IPS-18c (cell line): Measurements from ENCODE around the gene NPL.

Source experiments
- H3K4me3 ChIP-seq: 2 replicates; pipeline ENCODE4 v1.7.0; 2013; ENCODE audit warnings: low read depth, mild to moderate bottlenecking, low read length, moderate library complexity; ENCODE audit not compliant: insufficient read depth
- H3K9me3 ChIP-seq: one replicate; pipeline ENCODE4 v1.6.1; 2013; ENCODE audit warnings: mild to moderate bottlenecking, low read length, moderate library complexity; ENCODE audit not compliant: control insufficient read depth, insufficient read depth

The NPL gene

GRCh38 chr1:182770232-182770631 is 19.3 kb upstream of the NPL start:
- Histone ChIP-seq H3K4me3 (no peak overlapping the region), H3K9me3 (no peaks in the 10 kb centered on the region)

DNA sequence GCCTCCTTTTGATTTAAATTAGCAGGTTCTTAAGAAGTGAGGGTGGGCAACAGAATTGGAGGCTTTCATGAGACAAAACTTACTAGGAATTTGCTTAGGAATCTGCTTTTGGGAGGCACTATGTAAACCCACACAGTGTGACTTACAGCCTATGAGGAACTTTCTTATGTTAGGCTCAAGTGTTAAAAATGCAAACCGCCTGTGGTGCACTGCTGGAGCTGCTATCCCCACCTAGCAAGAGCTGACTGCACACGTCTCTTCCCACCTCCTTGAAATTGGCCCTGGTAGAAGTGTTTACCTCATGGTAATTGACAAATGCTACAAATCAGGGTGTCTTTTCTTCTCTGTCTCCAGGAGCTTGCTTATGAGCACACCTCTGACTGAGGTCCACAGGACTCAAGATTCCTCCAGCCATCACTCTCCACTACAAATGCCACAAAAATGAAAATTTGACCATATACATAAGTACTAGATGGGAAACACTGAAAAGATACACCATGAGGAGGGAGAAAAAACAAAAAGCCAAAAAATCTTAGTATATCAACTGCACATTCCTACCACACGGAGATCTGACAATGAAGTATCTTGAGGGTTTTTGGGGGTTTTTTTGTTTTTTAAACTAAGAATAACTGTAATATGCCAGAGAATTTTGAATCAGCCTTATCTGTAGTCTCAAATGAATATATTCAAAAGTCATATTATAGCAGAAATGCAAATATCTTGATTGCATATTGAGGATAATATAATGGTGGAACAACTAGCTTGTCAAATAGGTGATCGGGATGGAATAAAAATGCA is 18.2 kb upstream of the NPL start:
- Histone ChIP-seq H3K9me3 (no peaks in the 10 kb centered on the region), H3K4me3 (no peak overlapping the region)

GRCh38 chr1:182777386-182777785 is 12.2 kb upstream of the NPL start:
- Histone ChIP-seq H3K9me3 (no peaks in the 10 kb centered on the region), H3K4me3 (no peak overlapping the region)

- no peaks in the 10 kb centered on the region for H3K9me3 ChIP-seq
- H3K4me3 ChIP-seq = no peak overlapping the region
Observed at GRCh38 chr1:182778862-182779261, 10.7 kb upstream of the NPL start.

DNA sequence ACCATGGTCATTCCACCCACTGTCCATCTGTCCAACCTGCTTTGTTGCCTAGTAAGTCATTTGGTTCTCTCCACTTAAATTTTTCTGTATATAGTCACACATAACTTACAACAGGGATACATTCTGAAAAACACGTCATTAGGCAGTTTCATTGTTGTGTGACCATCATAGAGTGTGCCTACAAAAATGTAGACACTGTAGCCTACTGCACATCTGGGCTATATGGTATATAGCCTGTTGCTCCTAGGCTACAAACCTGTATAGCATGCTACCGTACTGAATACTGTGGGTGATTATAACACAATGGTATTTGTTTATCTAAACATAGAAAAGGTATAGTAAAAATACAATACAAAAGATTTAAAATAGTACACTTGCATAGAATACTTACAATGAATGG is 10.0 kb upstream of the NPL start:
- no peaks in the 10 kb centered on the region for H3K9me3 ChIP-seq
- no peak overlapping the region for H3K4me3 ChIP-seq

DNA sequence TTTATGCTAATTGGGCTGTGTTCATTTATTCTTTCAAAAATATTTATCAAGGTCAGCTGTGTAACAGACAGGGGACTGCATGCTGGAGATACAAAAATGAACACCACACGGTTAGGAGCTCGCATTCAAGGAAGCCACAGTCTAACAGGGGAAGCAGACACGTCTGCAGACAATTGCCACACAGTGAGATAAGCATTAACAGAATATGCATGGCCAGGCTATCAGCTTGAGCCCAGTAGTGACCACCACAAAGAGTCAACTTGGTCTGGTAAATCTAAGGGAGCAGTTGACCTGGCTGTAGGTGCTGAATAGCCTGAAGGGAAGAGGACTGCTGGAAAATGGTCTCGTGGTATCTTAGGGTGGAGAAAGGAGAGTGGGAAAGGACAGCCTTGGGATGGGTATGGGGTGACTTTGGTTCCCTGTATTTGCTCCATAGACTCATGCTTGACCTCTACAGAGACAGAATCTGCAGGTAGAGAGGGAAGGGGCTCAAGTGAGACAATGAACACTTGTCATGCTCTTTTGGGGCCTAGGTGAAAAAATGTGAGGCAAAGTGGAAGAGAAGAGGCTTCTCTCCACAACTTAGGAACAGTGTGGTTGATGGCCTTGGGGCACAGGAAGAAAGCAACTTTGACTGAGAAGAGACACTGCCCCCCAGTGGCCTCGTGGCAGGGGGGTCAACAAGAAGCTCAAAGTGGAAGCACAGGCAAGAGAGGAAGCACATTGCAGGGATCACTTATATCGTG is 7.6 kb upstream of the NPL start:
- Histone ChIP-seq H3K4me3 (no peak overlapping the region), H3K9me3 (no peaks in the 10 kb centered on the region)

- Histone ChIP-seq H3K4me3 (no peak overlapping the region), H3K9me3 (no peaks in the 10 kb centered on the region)
Observed at GRCh38 chr1:182782587-182782913, 7.0 kb upstream of the NPL start.

DNA sequence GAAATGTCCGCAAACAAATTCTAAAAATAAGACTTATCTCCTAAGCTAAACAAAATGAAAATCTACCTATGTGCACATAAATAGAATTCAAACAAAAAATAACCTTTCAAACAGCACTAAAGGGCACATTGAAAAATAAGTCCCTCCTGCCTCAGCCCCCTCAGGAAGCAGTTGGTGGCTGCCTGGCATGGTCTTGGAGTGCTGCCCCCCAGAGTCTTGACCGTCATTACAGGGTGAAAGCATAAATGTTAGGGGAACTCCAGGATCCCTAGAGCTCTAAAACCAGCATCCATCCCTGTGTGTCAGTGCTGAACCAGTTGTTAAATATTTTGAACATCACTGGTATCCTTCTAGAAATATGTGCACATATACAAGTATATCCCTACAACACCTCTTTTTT is 6.5 kb upstream of the NPL start:
- Histone ChIP-seq H3K4me3 (no peak overlapping the region), H3K9me3 (no peaks in the 10 kb centered on the region)

- Histone ChIP-seq H3K9me3 (no peaks in the 10 kb centered on the region), H3K4me3 (no peak overlapping the region)
Observed at GRCh38 chr1:182784556-182785171, 4.9 kb upstream of the NPL start.

DNA sequence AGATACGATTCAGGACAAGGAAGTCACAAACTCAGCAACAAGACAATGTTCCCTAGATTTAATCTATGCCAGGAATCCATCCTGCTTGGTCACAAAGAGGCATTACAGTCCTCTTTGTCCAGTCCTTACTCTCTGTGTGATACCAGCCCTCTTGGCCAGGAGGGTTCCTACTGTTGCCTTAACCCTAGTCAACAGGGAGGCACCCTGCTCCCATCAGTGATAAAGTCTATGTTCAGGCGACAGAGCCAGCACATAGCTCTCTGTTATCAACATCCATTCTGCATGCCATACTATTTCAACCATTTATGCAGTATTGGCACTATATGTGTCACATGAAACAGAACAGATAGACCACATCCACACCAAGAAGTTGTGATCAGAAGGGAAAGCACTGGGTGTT is 4.4 kb upstream of the NPL start:
- Histone ChIP-seq H3K9me3 (no peaks in the 10 kb centered on the region), H3K4me3 (no peak overlapping the region)

GRCh38 chr1:182786223-182786994 is 3.2 kb upstream of the NPL start:
- no peaks in the 10 kb centered on the region for H3K9me3 ChIP-seq
- no peak overlapping the region for H3K4me3 ChIP-seq

- H3K4me3 ChIP-seq = no peak overlapping the region
- no peaks in the 10 kb centered on the region for H3K9me3 ChIP-seq
Observed at GRCh38 chr1:182786995-182787324, 2.6 kb upstream of the NPL start.

GRCh38 chr1:182791281-182792179 is 2.0 kb downstream of the NPL start:
- Histone ChIP-seq H3K9me3 (no peaks in the 10 kb centered on the region), H3K4me3 (no peak overlapping the region)

- no peak overlapping the region for H3K4me3 ChIP-seq
- H3K9me3 ChIP-seq = no peaks in the 10 kb centered on the region
Observed at GRCh38 chr1:182794091-182794490, 4.5 kb downstream of the NPL start.

DNA sequence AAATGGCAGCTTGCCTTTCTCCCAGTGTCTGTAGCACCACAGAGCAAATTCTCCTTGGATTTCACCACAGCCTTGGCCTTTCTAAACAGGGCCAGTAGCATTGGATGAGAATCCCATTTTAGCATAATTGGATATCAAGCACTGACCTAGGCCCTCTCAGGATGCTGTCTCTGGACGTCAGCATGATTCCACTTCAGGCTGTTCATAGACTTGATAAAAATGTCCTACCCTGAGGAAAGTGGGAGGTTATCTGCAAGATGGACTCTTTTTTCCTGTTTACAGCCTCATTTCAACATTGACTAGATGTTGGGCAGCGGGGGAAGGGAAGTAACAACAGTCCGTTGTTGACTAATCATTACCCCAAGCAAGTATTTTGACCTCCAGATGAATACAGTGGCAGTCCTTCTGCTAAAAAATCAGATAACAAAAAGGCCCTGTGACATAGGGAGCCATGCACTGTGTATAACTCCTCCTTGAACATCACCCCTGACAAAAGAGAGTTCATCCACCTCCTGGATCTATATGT is 5.2 kb downstream of the NPL start:
- Histone ChIP-seq H3K9me3 (no peaks in the 10 kb centered on the region), H3K4me3 (no peak overlapping the region)

- no peaks in the 10 kb centered on the region for H3K9me3 ChIP-seq
- H3K4me3 ChIP-seq = no peak overlapping the region
Observed at GRCh38 chr1:182795563-182796228, 6.1 kb downstream of the NPL start.
